Karpas-422 (cell line): ENCODE results near the gene RAB3IP. TPM values are rescaled to one million over a fixed set of nuclear protein-coding genes. Genes with fewer than 3 reads are reported as not detected.
"Not testable (repeated sequence)": the region's sequence is repeated elsewhere in the genome, so short reads cannot be mapped to it uniquely, and the experiment has no call there.

ENCODE experiments used
- DNase-seq: peaks from one replicate; pipeline ENCODE4 v3.0.0-alpha.2; 2015
- H2AFZ ChIP-seq: fragments of 200-600 bp; sonication (generic); 2 replicates; pipeline ENCODE4 v1.6.1; 2014; ENCODE audit warnings: antibody characterized with exemption, low read length, mixed read lengths
- H3K27ac ChIP-seq: fragments of 200-600 bp; sonication (generic); 2 replicates; pipeline ENCODE4 v1.5.1; 2014; ENCODE audit warnings: mild to moderate bottlenecking, low read length, moderate library complexity
- H3K27me3 ChIP-seq: fragments of 200-600 bp; sonication (generic); 2 replicates; pipeline ENCODE4 v1.6.1; 2014; ENCODE audit warnings: low read length, mixed read lengths
- H3K36me3 ChIP-seq: fragments of 200-600 bp; sonication (generic); 2 replicates; pipeline ENCODE4 v1.6.1; 2014; ENCODE audit warnings: low read length, mixed read lengths; ENCODE audit not compliant: insufficient read depth
- H3K4me1 ChIP-seq: fragments of 200-600 bp; sonication (generic); 2 replicates; pipeline ENCODE4 v1.6.1; 2014; ENCODE audit warnings: mild to moderate bottlenecking, low read length, mixed read lengths
- H3K4me2 ChIP-seq: fragments of 200-600 bp; sonication (generic); 2 replicates; pipeline ENCODE4 v1.6.1; 2014; ENCODE audit warnings: low read length, low read depth, mild to moderate bottlenecking; ENCODE audit not compliant: poor library complexity, severe bottlenecking
- H3K4me3 ChIP-seq: fragments of 200-600 bp; sonication (generic); 2 replicates; pipeline ENCODE4 v1.5.1; 2014; ENCODE audit warnings: mild to moderate bottlenecking, antibody characterized with exemption, low read length, mixed read lengths
- H3K79me2 ChIP-seq: fragments of 200-600 bp; sonication (generic); 2 replicates; pipeline ENCODE4 v1.6.1; 2014; ENCODE audit warnings: mild to moderate bottlenecking, low read length, mixed read lengths
- H3K9ac ChIP-seq: fragments of 200-600 bp; sonication (generic); 2 replicates; pipeline ENCODE4 v1.6.0; 2014; ENCODE audit warnings: low read length
- H3K9me2 ChIP-seq: fragments of 200-600 bp; sonication (generic), shearing (Covaris generic); replicated peaks from 2 replicates; pipeline ENCODE4 v1.6.0; 2014; ENCODE audit warnings: mild to moderate bottlenecking, low read length, moderate library complexity; ENCODE audit not compliant: insufficient read depth
- H3K9me3 ChIP-seq: fragments of 300-700, 200-600 bp; sonication (generic); 2 replicates; pipeline ENCODE4 v1.6.1; 2014; ENCODE audit warnings: low read length, mixed read lengths
- H4K20me1 ChIP-seq: fragments of 200-600 bp; sonication (generic); 2 replicates; pipeline ENCODE4 v1.6.1; 2014; ENCODE audit warnings: mild to moderate bottlenecking, antibody characterized with exemption, low read length, low read depth; ENCODE audit not compliant: insufficient read depth
- total RNA-seq: library from RNA; depleted of rRNA; stranded (reverse); fragments of >200 nt; shearing (Covaris generic); gene quantifications from 2 replicates; pipeline ENCODE4 v1.2.3, GENCODE V29; 2014; ENCODE audit warnings: low replicate concordance

RAB3IP gene
- total RNA-seq, 1 experiment from 2014 or later = 25.3 TPM

DNA sequence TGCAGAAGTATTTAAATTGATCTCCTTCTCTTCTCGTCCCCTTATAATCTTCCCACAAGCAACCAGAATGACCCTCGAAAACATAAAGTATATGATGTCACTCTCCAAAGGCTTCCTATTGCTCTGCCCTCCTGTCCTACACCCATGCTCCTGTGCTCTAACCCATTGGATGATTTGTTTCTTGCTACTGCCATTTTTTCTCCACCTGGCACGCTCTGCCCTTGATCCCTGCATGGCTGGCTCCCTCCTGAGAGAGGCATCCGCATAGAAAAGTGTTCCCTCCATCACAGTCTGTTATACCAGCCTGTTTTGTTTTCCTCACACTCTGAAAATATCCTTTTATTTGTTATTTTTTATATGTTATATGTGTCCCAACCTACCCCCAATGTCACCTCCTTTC lies 106.2 kb downstream of the RAB3IP start:
- H3K36me3 ChIP-seq = no peaks in the 10 kb centered on the region
- H2AFZ ChIP-seq = no peak overlapping the region
- H3K9me3 ChIP-seq = no peaks in the 10 kb centered on the region
- DNase-seq = no peak
- no peaks in the 10 kb centered on the region for H3K27me3 ChIP-seq
- no peak overlapping the region for H3K4me3 ChIP-seq
- no peaks in the 10 kb centered on the region for H3K9me2 ChIP-seq
- H3K4me1 ChIP-seq = peaks cover 6% of the 10 kb centered on the region
- no peak overlapping the region for H3K27ac ChIP-seq
- no peaks in the 10 kb centered on the region for H3K79me2 ChIP-seq
- no peak overlapping the region for H3K9ac ChIP-seq
- no peaks in the 10 kb centered on the region for H4K20me1 ChIP-seq
- no peak overlapping the region for H3K4me2 ChIP-seq

DNA sequence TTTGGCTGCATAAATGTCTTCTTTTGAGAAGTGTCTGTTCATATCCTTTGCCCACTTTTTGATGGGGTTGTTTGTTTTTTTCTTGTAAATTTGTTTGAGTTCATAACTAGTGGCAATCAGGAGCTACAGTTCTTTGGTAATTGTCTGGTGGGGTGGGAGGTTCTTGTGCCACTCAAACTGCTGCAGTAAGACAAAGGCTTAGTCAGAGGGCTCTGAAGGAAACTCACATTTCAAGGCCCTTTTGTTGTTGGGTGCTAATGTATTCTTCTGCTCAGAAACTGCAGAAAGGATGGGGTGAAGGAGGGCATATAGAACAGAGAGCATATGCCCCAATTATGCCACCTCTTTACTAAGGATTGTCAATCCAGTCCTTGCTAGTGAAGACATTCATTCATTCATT lies 108.3 kb downstream of the RAB3IP start:
- no peak overlapping the region for H2AFZ ChIP-seq
- H3K9me3 ChIP-seq = no peaks in the 10 kb centered on the region

DNA sequence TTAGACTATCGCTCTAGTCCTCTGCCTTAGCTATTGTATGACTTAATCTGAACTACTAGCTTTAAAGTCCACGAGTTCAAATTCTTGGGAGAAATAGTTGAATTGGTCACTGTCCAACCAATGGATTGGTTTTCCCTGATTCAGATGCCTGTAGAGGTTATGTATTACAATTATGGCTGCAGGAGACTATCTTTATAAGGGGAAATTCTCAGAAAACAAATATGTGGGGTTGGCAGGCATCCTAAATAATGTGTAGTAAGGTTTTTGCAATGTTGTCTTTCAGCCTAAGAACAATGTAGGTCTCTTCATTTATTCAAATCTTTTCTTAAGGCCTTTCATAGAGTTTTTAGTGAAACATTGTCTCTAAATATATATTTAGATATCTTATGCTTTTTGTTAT lies 113.3 kb downstream of the RAB3IP start:
- Histone ChIP-seq H3K4me3 (no peak overlapping the region), H3K9me3 (no peaks in the 10 kb centered on the region), H3K9me2 (no peaks in the 10 kb centered on the region), H3K79me2 (no peaks in the 10 kb centered on the region), H4K20me1 (no peaks in the 10 kb centered on the region), H3K4me2 (no peak overlapping the region), H3K36me3 (no peaks in the 10 kb centered on the region), H3K9ac (no peak overlapping the region), H3K27ac (no peak overlapping the region), H3K27me3 (no peaks in the 10 kb centered on the region), H3K4me1 (no peaks in the 10 kb centered on the region), H2AFZ (no peak overlapping the region)
- no peak for DNase-seq

More for the DNA sequence above, 108.3 kb downstream of the RAB3IP start:
- no peak for DNase-seq
- Histone ChIP-seq H3K4me2 (no peak overlapping the region), H3K9me2 (no peaks in the 10 kb centered on the region), H3K79me2 (no peaks in the 10 kb centered on the region), H3K4me1 (no peaks in the 10 kb centered on the region), H3K4me3 (no peak overlapping the region), H3K27me3 (no peaks in the 10 kb centered on the region), H3K36me3 (no peaks in the 10 kb centered on the region), H3K27ac (no peak overlapping the region), H4K20me1 (no peaks in the 10 kb centered on the region), H3K9ac (no peak overlapping the region)

DNA sequence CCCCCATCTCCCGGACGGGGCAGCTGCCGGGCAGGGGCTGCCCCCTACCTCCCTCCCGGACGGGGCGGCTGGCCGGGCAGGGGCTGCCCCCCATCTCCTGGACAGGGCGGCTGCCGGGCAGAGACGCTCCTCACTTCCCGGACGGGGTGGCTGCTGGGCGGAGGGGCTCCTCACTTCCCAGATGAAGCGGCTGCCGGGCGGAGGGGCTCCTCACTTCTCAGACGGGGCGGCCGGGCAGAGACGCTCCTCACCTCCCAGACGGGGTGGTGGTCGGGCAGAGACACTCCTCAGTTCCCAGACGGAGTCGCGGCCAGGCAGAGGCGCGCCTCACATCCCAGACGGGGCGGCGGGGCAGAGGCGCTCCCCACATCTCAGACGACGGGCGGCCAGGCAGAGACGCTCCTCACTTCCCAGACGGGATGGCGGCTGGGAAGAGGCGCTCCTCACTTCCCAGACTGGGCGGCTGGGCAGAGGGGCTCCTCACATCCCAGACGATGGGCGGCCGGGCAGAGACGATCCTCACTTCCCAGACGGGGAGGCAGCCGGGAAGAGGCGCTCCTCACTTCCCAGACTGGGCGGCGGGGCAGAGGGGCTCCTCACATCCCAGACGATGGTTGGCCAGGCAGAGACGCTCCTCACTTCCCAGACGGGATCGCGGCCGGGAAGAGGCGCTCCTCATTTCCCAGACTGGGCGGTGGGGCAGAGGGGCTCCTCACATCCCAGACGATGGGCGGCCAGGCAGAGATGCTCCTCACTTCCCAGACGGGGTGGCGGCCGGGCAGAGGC lies 114.7 kb downstream of the RAB3IP start:
- H3K9me2 ChIP-seq, H3K4me1 ChIP-seq, H4K20me1 ChIP-seq, H3K27me3 ChIP-seq, H3K4me3 ChIP-seq, H3K36me3 ChIP-seq, H3K9ac ChIP-seq, H3K4me2 ChIP-seq, H3K9me3 ChIP-seq, DNase-seq, H2AFZ ChIP-seq, H3K27ac ChIP-seq, H3K79me2 ChIP-seq: not testable (repeated sequence)

DNA sequence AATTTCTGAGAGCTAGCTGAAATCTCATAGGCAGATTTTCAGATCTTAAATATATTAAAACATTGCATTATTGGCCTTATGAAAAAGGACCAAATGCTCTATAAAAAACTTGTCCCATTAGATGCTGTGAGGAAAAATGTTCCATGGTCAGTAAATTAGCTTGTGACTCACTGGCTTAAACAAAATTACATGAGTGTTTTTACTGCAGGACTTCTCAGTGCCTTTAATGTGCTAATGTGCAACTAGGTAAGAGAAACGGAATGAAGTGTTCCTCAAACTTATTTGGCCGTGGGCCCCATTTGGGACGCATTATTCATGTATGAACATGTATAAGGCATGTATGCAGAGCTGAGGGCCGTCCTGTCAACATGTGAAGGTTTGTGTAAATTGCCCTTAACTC lies 128.0 kb downstream of the RAB3IP start:
- Histone ChIP-seq H4K20me1 (no peaks in the 10 kb centered on the region), H3K4me2 (no peak overlapping the region), H3K79me2 (no peaks in the 10 kb centered on the region), H2AFZ (no peak overlapping the region), H3K4me1 (no peaks in the 10 kb centered on the region), H3K9ac (no peak overlapping the region), H3K4me3 (no peak overlapping the region), H3K36me3 (no peaks in the 10 kb centered on the region), H3K27me3 (no peaks in the 10 kb centered on the region), H3K9me2 (no peaks in the 10 kb centered on the region), H3K9me3 (no peaks in the 10 kb centered on the region), H3K27ac (no peak overlapping the region)
- DNase-seq = no peak

DNA sequence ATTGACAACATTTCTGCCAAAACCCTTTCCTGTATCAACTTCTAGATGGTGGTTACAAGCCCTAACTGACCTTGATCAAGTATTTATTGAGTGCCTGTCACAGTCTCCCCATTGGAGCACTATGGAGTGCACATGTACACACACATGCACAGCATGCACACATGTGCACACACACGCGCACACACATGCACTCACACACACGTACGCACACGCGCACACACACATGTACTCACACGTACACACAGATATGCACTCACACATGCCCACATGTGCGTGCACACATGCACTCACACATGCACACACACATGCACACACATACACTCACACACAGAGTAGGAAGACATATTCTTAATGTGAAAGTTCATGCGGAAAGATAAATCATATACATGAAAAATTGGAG lies 130.0 kb downstream of the RAB3IP start:
- H3K36me3 ChIP-seq = no peaks in the 10 kb centered on the region
- H3K4me1 ChIP-seq = peaks cover 8% of the 10 kb centered on the region
- H3K9me3 ChIP-seq = no peaks in the 10 kb centered on the region
- no peak overlapping the region for H2AFZ ChIP-seq
- no peaks in the 10 kb centered on the region for H3K27me3 ChIP-seq
- no peaks in the 10 kb centered on the region for H4K20me1 ChIP-seq
- no peak overlapping the region for H3K27ac ChIP-seq
- H3K9ac ChIP-seq = no peak overlapping the region
- H3K9me2 ChIP-seq = no peaks in the 10 kb centered on the region
- H3K4me2 ChIP-seq = no peak overlapping the region
- H3K79me2 ChIP-seq = no peaks in the 10 kb centered on the region
- H3K4me3 ChIP-seq = no peak overlapping the region
- no peak for DNase-seq

DNA sequence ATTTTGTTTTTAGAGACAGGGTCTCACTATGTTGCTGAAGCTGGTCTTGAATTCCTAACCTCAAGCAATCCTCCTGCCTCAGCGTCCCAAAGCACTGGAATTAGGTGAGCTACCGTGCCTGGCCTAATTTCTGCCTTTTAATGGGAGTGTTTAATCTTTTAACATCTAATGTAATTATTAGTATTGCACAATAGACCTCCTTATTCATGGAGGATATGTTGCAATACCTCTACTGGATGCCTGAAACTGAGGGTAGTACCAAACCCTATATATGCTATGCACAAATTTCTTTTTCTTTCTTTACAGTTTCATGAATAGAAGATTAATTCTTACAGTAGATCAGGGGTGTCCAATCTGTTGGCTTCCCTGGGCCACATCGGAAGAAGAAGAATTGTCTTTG lies 134.1 kb downstream of the RAB3IP start:
- no peaks in the 10 kb centered on the region for H3K9me3 ChIP-seq
- no peak overlapping the region for H3K4me2 ChIP-seq
- no peaks in the 10 kb centered on the region for H4K20me1 ChIP-seq
- no peaks in the 10 kb centered on the region for H3K36me3 ChIP-seq
- no peak overlapping the region for H3K27ac ChIP-seq
- DNase-seq = no peak
- H3K9me2 ChIP-seq = no peaks in the 10 kb centered on the region
- peaks cover 10% of the 10 kb centered on the region for H3K4me1 ChIP-seq
- no peak overlapping the region for H3K9ac ChIP-seq
- no peaks in the 10 kb centered on the region for H3K79me2 ChIP-seq
- H3K4me3 ChIP-seq = no peak overlapping the region
- H3K27me3 ChIP-seq = no peaks in the 10 kb centered on the region
- no peak overlapping the region for H2AFZ ChIP-seq
